ENCODE data around the gene SPATA32. TPM values are rescaled to one million over a fixed set of nuclear protein-coding genes. Genes with fewer than 3 reads are reported as not detected.
"Not testable (repeated sequence)": the region's sequence is repeated elsewhere in the genome, so short reads cannot be mapped to it uniquely, and the experiment has no call there.

The SPATA32 gene
- total RNA-seq, 2 donors from 2014 or later: 0.62 to 0.81 TPM

- ATAC-seq: no peak
- Mint-ChIP-seq H3K9me3 (no peaks in the 10 kb centered on the region), H3K27ac (peak overlapping the region in 1 of 2 donors; percentile 0), H3K4me1 (ENCODE audit: low read depth in 2 of 2) (peaks cover 16 to 17% of the 10 kb centered on the region in 2 donors), H3K4me3 (no peak overlapping the region), H3K36me3 (no peaks in the 10 kb centered on the region), H3K27me3 (no peaks in the 10 kb centered on the region)
- no peak for DNase-seq (ENCODE audit: low spot score)
These were observed 2.9 kb downstream of the SPATA32 start for GRCh38 chr17:45258981-45259380.

GRCh38 chr17:45257115-45257514 lies 4.8 kb downstream of the SPATA32 start:
- Mint-ChIP-seq H3K27ac (no peak overlapping the region), H3K4me3 (no peak overlapping the region), H3K27me3 (no peaks in the 10 kb centered on the region), H3K36me3 (no peaks in the 10 kb centered on the region), H3K9me3 (no peaks in the 10 kb centered on the region), H3K4me1 (ENCODE audit: low read depth in 2 of 2) (peaks cover 21 to 29% of the 10 kb centered on the region in 2 donors)
- ATAC-seq (no peak), DNase-seq (ENCODE audit: low spot score) (no peak)

DNA sequence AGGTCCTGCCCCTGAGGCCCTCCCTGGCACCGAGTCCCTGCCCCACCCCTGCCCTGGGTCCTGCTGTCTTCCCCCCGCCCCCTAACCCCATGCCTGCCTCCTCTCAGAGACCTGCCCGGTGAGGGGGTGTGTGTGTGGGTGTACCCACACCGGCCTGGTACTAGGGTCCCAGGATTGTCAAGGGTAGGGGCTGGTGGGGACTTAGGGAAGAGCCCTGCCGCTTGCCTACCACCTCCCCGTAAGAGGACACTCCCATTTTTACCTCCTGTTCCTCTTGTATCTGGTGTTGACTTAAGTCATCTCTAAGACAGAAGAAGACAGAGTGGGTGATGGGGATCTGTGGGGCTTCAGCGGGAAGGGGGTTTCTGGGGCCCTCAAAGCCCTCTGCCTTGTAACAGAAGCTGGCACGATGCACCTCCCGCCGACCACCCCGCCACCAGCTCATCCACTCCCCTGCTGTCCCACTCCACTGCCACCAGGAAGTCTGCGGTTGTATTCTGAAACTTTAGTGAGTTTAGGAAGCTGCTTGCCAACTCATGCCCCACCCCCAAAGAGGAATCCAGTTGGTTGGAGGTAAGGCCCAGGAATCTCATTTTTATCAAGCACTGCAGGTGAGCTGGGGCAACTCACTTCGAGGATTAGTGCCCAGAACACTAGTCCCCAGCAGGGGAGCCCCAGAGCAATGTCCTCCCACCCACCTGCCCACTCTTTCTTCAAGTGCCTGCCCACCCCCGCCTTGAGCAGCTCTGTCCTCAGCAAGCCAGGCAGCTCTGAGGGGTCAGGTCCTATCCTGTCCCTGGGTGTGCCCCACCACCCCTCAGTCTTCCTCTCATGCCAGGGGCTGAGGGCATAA lies 5.6 kb downstream of the SPATA32 start:
- Mint-ChIP-seq H3K4me1 (ENCODE audit: low read depth in 2 of 2) (peaks cover 25 to 31% of the 10 kb centered on the region in 2 donors), H3K36me3 (no peaks in the 10 kb centered on the region), H3K4me3 (no peak overlapping the region), H3K27me3 (no peaks in the 10 kb centered on the region), H3K9me3 (no peaks in the 10 kb centered on the region), H3K27ac (no peak overlapping the region)
- ATAC-seq (peak; percentile 6 to 36), DNase-seq (ENCODE audit: low spot score) (no peak)

- peak overlapping the region; percentile 35 to 78 for H3K27ac Mint-ChIP-seq
- peaks cover 25 to 30% of the 10 kb centered on the region in 2 donors for H3K4me1 Mint-ChIP-seq (ENCODE audit: low read depth in 2 of 2)
- ATAC-seq (no peak), DNase-seq (ENCODE audit: low spot score) (no peak)
- H3K4me3 Mint-ChIP-seq: no peak overlapping the region
- H3K36me3 Mint-ChIP-seq: no peaks in the 10 kb centered on the region
- no peaks in the 10 kb centered on the region for H3K9me3 Mint-ChIP-seq
- no peaks in the 10 kb centered on the region for H3K27me3 Mint-ChIP-seq
These were observed 6.5 kb downstream of the SPATA32 start for GRCh38 chr17:45255358-45255757.

GRCh38 chr17:45253879-45254278 lies 8.0 kb downstream of the SPATA32 start:
- DNase-seq (ENCODE audit: low spot score): no peak
- H3K27me3 Mint-ChIP-seq: no peaks in the 10 kb centered on the region
- H3K4me3 Mint-ChIP-seq: no peak overlapping the region
- no peaks in the 10 kb centered on the region for H3K36me3 Mint-ChIP-seq
- no peaks in the 10 kb centered on the region for H3K9me3 Mint-ChIP-seq
- peaks cover 25 to 34% of the 10 kb centered on the region in 2 donors for H3K4me1 Mint-ChIP-seq (ENCODE audit: low read depth in 2 of 2)
- no peak overlapping the region for H3K27ac Mint-ChIP-seq
- no peak for ATAC-seq

- Mint-ChIP-seq H3K4me3 (peak overlapping the region; percentile 7), H3K27ac (peak overlapping the region in 1 of 2 donors; percentile 81), H3K4me1 (ENCODE audit: low read depth in 2 of 2) (peaks cover 25 to 34% of the 10 kb centered on the region in 2 donors)
- not testable (repeated sequence) for H3K9me3 Mint-ChIP-seq; DNase-seq (ENCODE audit: low spot score); H3K27me3 Mint-ChIP-seq; H3K36me3 Mint-ChIP-seq; ATAC-seq
These were observed 8.7 kb downstream of the SPATA32 start for GRCh38 chr17:45253237-45253636.

GRCh38 chr17:45251931-45252330 lies 10.0 kb downstream of the SPATA32 start:
- no peaks in the 10 kb centered on the region for H3K9me3 Mint-ChIP-seq
- no peaks in the 10 kb centered on the region for H3K36me3 Mint-ChIP-seq
- ATAC-seq: no peak
- H3K27me3 Mint-ChIP-seq: no peaks in the 10 kb centered on the region
- no peak for DNase-seq (ENCODE audit: low spot score)
- H3K4me1 Mint-ChIP-seq (ENCODE audit: low read depth in 2 of 2): peaks cover 25 to 41% of the 10 kb centered on the region in 2 donors
- H3K4me3 Mint-ChIP-seq: no peak overlapping the region
- no peak overlapping the region for H3K27ac Mint-ChIP-seq

DNA sequence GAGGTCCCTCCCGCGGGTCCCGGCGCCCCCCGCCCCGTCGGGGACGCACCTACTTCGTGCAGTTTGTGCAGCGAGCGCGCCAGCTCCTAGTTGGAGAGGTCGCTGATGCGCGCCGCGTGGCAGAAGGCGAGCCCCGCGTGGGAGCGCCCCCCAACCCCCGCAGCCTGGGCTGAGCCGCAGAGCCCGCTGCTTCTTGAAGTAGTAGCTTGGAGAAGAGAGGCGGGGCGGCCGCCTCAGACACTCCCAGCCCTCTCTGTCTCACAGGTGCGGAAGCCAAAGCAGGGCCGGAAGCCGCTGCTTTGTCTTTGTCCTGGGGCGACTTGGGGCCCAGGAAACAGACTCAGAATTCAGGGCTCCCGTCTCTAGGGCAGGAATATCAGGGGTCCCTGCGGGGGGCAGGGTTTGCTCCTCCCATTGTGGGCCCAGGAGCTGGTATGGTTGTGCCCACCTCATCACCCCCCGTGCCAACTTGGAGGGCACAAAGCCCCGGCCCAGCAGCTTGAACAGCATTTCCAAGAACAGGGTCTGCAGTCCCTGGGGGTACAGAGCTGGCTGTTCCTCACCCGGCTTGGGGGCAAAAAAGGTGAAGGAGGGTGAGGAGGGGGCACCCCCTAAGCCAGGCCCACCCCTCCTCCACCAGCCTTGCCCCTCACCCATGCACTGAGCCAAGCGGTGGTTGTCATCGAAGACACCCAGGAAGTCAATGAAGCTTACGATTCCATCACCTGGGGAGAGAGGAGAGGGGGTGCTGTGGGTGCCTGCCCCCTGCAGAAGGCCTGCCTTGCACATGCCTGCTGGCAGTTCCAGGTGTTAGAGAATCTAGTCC lies 13.5 kb downstream of the SPATA32 start:
- peaks cover 31 to 42% of the 10 kb centered on the region in 2 donors for H3K4me1 Mint-ChIP-seq (ENCODE audit: low read depth in 2 of 2)
- H3K9me3 Mint-ChIP-seq: no peaks in the 10 kb centered on the region
- H3K27ac Mint-ChIP-seq: peak overlapping the region; percentile 73 to 79
- H3K36me3 Mint-ChIP-seq: no peaks in the 10 kb centered on the region
- peak overlapping the region; percentile 80 for H3K4me3 Mint-ChIP-seq
- H3K27me3 Mint-ChIP-seq: no peaks in the 10 kb centered on the region
- DNase-seq (ENCODE audit: low spot score) (no peak), ATAC-seq (peak; percentile 66 to 74)

GRCh38 chr17:45247429-45248131 lies 14.3 kb downstream of the SPATA32 start:
- Mint-ChIP-seq H3K36me3 (peaks cover 3% of the 10 kb centered on the region), H3K9me3 (no peaks in the 10 kb centered on the region), H3K4me1 (ENCODE audit: low read depth in 2 of 2) (peaks cover 27 to 38% of the 10 kb centered on the region in 2 donors), H3K27me3 (no peaks in the 10 kb centered on the region), H3K27ac (peak overlapping the region; percentile 73 to 79), H3K4me3 (peak overlapping the region; percentile 80)
- DNase-seq (ENCODE audit: low spot score) (peak; percentile 91), ATAC-seq (peak; percentile 94 to 95)

- H3K9me3 Mint-ChIP-seq: no peaks in the 10 kb centered on the region
- peaks cover 5% of the 10 kb centered on the region for H3K36me3 Mint-ChIP-seq
- peaks cover 23 to 34% of the 10 kb centered on the region in 2 donors for H3K4me1 Mint-ChIP-seq (ENCODE audit: low read depth in 2 of 2)
- no peak for ATAC-seq
- H3K4me3 Mint-ChIP-seq: peak overlapping the region; percentile 80
- no peaks in the 10 kb centered on the region for H3K27me3 Mint-ChIP-seq
- DNase-seq (ENCODE audit: low spot score): no peak
- peak overlapping the region; percentile 73 to 79 for H3K27ac Mint-ChIP-seq
These were observed 14.9 kb downstream of the SPATA32 start for GRCh38 chr17:45246861-45247428.

- no peaks in the 10 kb centered on the region for H3K27me3 Mint-ChIP-seq
- peak overlapping the region in 1 of 2 donors; percentile 73 for H3K27ac Mint-ChIP-seq
- ATAC-seq: no peak
- H3K36me3 Mint-ChIP-seq: peaks cover 5% of the 10 kb centered on the region
- peaks cover 21 to 32% of the 10 kb centered on the region in 2 donors for H3K4me1 Mint-ChIP-seq (ENCODE audit: low read depth in 2 of 2)
- no peaks in the 10 kb centered on the region for H3K9me3 Mint-ChIP-seq
- no peak for DNase-seq (ENCODE audit: low spot score)
- H3K4me3 Mint-ChIP-seq: peak overlapping the region; percentile 80
These were observed 15.6 kb downstream of the SPATA32 start for GRCh38 chr17:45246338-45246737.

DNA sequence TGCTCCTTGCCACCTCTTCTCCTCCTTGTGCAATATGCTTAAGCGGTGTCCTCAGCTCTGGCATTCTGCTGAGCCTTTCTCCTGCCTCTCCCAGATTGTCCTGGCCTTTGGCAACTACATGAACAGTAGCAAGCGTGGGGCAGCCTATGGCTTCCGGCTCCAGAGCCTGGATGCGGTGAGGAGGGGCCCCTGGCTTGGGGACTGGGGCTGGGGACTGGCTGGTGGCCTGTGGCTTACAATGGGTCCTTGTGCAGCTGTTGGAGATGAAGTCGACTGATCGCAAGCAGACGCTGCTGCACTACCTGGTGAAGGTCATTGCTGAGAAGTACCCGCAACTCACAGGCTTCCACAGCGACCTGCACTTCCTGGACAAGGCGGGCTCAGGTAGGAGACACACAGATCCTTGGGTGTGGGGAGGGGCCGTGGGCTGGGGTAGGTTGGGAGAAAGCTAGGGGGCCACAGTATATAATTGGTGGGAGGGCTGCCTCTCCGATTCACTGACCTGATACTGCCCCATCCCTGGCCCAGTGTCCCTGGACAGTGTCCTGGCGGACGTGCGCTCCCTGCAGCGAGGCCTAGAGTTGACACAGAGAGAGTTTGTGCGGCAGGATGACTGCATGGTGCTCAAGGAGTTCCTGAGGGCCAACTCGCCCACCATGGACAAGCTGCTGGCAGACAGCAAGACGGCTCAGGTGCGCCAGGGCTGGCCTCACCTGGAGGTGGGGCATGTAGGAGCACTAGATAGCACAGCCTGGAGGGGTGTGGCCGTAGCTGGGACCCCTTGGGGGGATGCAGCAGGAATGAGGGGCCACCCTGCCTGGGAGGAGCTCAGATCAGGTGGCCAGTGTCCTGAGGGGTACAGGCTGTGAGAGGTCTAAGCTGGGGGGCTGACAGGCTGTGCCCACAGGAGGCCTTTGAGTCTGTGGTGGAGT lies 16.9 kb downstream of the SPATA32 start:
- DNase-seq (ENCODE audit: low spot score) (no peak), ATAC-seq (no peak)
- no peaks in the 10 kb centered on the region for H3K9me3 Mint-ChIP-seq
- H3K4me1 Mint-ChIP-seq (ENCODE audit: low read depth in 2 of 2): peaks cover 21 to 32% of the 10 kb centered on the region in 2 donors
- no peak overlapping the region for H3K4me3 Mint-ChIP-seq
- H3K27ac Mint-ChIP-seq: peak overlapping the region; percentile 29 to 39
- no peaks in the 10 kb centered on the region for H3K27me3 Mint-ChIP-seq
- peaks cover 6% of the 10 kb centered on the region for H3K36me3 Mint-ChIP-seq
